Liver (tissue), 9 donors: ENCODE results near the gene TCHP. TPM values are rescaled to one million over a fixed set of nuclear protein-coding genes. Genes with fewer than 3 reads are reported as not detected.
"Not testable (repeated sequence)": the region's sequence is repeated elsewhere in the genome, so short reads cannot be mapped to it uniquely, and the experiment has no call there.

Experiments used
- DNase-seq: peaks from one replicate; pipeline ENCODE4 v3.0.0-alpha.2; 2017; ENCODE audit warnings: low spot score
- H3K27ac ChIP-seq, 2 donors: one replicate each; pipeline ENCODE4 v1.7.0; 2013; ENCODE audit warnings: inconsistent platforms in 2 of 2, low read length in 2 of 2, control low read depth in 1 of 2, low read depth in 1 of 2, mild to moderate bottlenecking in 1 of 2
- H3K27me3 ChIP-seq, 4 donors: one replicate each; pipeline versions ENCODE4 v1.6.1 to v1.7.0; 2013; ENCODE audit warnings: low read length in 3 of 4, inconsistent platforms in 1 of 4, mild to moderate bottlenecking in 1 of 4, moderate library complexity in 1 of 4; ENCODE audit not compliant: control insufficient read depth in 4 of 4, insufficient read depth in 4 of 4
- H3K36me3 ChIP-seq, 4 donors: one replicate each; pipeline versions ENCODE4 v1.6.1 to v1.7.0; 2013; ENCODE audit warnings: low read length in 3 of 4, mild to moderate bottlenecking in 3 of 4, low read depth in 1 of 4, moderate library complexity in 1 of 4; ENCODE audit not compliant: control insufficient read depth in 4 of 4, insufficient read depth in 3 of 4
- H3K4me1 ChIP-seq, 4 donors: one replicate each; pipeline versions ENCODE4 v1.6.1 to v1.7.0; 2013; ENCODE audit warnings: low read length in 3 of 4, mild to moderate bottlenecking in 3 of 4, moderate library complexity in 1 of 4; ENCODE audit not compliant: control insufficient read depth in 4 of 4, insufficient read depth in 4 of 4
- H3K4me3 ChIP-seq, 3 donors: one replicate each; pipeline versions ENCODE4 v1.6.1 to v1.7.0; 2013; ENCODE audit warnings: low read length in 3 of 3, control low read depth in 1 of 3, low read depth in 1 of 3, mild to moderate bottlenecking in 1 of 3
- H3K9ac ChIP-seq, 2 donors: one replicate each; pipeline ENCODE4 v1.7.0; 2013; ENCODE audit warnings: low read length in 2 of 2, mild to moderate bottlenecking in 2 of 2, moderate library complexity in 2 of 2, control low read depth in 1 of 2, low read depth in 1 of 2
- H3K9me3 ChIP-seq, 4 donors: one replicate each; pipeline versions ENCODE4 v1.6.1 to v1.7.0; 2013; ENCODE audit warnings: low read length in 3 of 4; ENCODE audit not compliant: control insufficient read depth in 4 of 4
- CTCF ChIP-seq: fragments of 150-350 bp; IDR thresholded peaks from 2 replicates; pipeline ENCODE4 v1.5.1; 2017; ENCODE audit warnings: improper control_type of control experiment, low read depth, low read length; ENCODE audit not compliant: missing input control
- FOXA1 ChIP-seq: IDR thresholded peaks from 2 replicates; pipeline ENCODE4 v1.6.1; 2016; ENCODE audit warnings: antibody characterized with exemption
- FOXA2 ChIP-seq: IDR thresholded peaks from 2 replicates; pipeline ENCODE4 v1.6.1; 2016; ENCODE audit warnings: antibody characterized with exemption
- GABPA ChIP-seq, 2 donors: IDR thresholded peaks in 1 of 2; conservative IDR thresholded peaks in 1 of 2; 2 replicates each; pipeline ENCODE4 v1.6.1; 2016; ENCODE audit warnings: antibody characterized with exemption in 2 of 2, mild to moderate bottlenecking in 1 of 2, moderate library complexity in 1 of 2
- HNF4A ChIP-seq, 2 donors: conservative IDR thresholded peaks; 2 replicates each; pipeline ENCODE4 v1.6.1; 2016; ENCODE audit warnings: antibody characterized with exemption in 2 of 2, mild to moderate bottlenecking in 2 of 2
- HNF4G ChIP-seq: IDR thresholded peaks from 2 replicates; pipeline ENCODE4 v1.6.1; 2016; ENCODE audit warnings: antibody characterized with exemption
- JUND ChIP-seq, 2 donors: IDR thresholded peaks; 2 replicates each; pipeline ENCODE4 v1.6.1; 2016; ENCODE audit warnings: antibody characterized with exemption in 2 of 2
- MAX ChIP-seq: IDR thresholded peaks from 2 replicates; pipeline ENCODE4 v1.6.1; 2016; ENCODE audit warnings: antibody characterized with exemption
- NR2F2 ChIP-seq: IDR thresholded peaks from 2 replicates; pipeline ENCODE4 v1.6.1; 2016; ENCODE audit warnings: antibody characterized with exemption
- RAD21 ChIP-seq, 2 donors: IDR thresholded peaks; 2 replicates each; pipeline ENCODE4 v1.6.1; 2016; ENCODE audit warnings: antibody characterized with exemption in 2 of 2, mild to moderate bottlenecking in 2 of 2
- RXRA ChIP-seq, 2 donors: IDR thresholded peaks; 2 replicates each; pipeline ENCODE4 v1.6.1; 2017 to 2018; ENCODE audit warnings: antibody characterized with exemption in 2 of 2, mild to moderate bottlenecking in 1 of 2
- YY1 ChIP-seq: IDR thresholded peaks from 2 replicates; pipeline ENCODE4 v1.6.1; 2016; ENCODE audit warnings: antibody characterized with exemption, mild to moderate bottlenecking
- WGBS: extraction: QIAGEN DNeasy Blood & Tissue Kit; methylation state at CpG from one replicate; pipeline ENCODE4 v1.1.7; 2013; 5-methylcytosine and 5-hydroxymethylcytosine counted together
- polyA plus RNA-seq, 2 donors: library from polyadenylated mRNA; stranded (reverse) in 1 of 2; unstranded in 1 of 2; fragments of 200-250 nt in 1 of 2; fragments of >200 nt in 1 of 2; fragmentation: Nextera tagmentation in 1 of 2; extraction: Ambion mirVana in 1 of 2; gene quantifications; one replicate each; pipeline versions ENCODE4 v1.2.1 to v1.2.3, GENCODE V29; 2013 to 2015
- total RNA-seq, 2 donors: library from RNA; depleted of rRNA; stranded (reverse); fragments of >200 nt; gene quantifications; one replicate each; pipeline ENCODE4 v1.2.3, GENCODE V29; 2014
- TF ChIP-seq, protein P1 (sequence below): IDR thresholded peaks from 2 replicates; pipeline ENCODE4 v1.6.1; 2016; ENCODE audit warnings: antibody characterized with exemption, mild to moderate bottlenecking
- TF ChIP-seq, protein P2 (sequence below): IDR thresholded peaks from 2 replicates; pipeline ENCODE4 v1.6.1; 2016; ENCODE audit warnings: antibody characterized with exemption
- donor health status: healthy.
- donor health status: healthy.
- donor health status: healthy.
- donor health status: healthy.
- donor health status: healthy.

TCHP gene
- total and polyA plus RNA-seq, 4 donors = 5.0 to 9.8 (median 5.2) TPM

GRCh38 chr12:109860977-109861376 is 39.1 kb upstream of the TCHP start:
- no peak overlapping the region for H3K27ac ChIP-seq
- H3K4me3 ChIP-seq = no peak overlapping the region
- WGBS = 94% methylated on average over 5 of the region's 5 CpGs
- H3K9ac ChIP-seq = no peak overlapping the region
- no peaks in the 10 kb centered on the region for H3K9me3 ChIP-seq
- DNase-seq = no peak
- peaks cover 7 to 19% (median 13%) of the 10 kb centered on the region in 4 donors for H3K4me1 ChIP-seq
- H3K27me3 ChIP-seq = no peaks in the 10 kb centered on the region
- peaks cover 3 to 14% (median 4%) of the 10 kb centered on the region in 4 donors for H3K36me3 ChIP-seq
- TF ChIP-seq JUND (IDR thresholded peaks at IDR 0.05) (no peak), NR2F2 (no peak), RXRA (IDR thresholded peaks at IDR 0.05) (no peak), FOXA2 (no peak), HNF4A (conservative IDR thresholded peaks at IDR 0.05) (no peak)

- 80% methylated on average over 17 of the region's 17 CpGs for WGBS
- peaks cover 3 to 14% (median 4%) of the 10 kb centered on the region in 4 donors for H3K36me3 ChIP-seq
- H3K27ac ChIP-seq = no peak overlapping the region
- no peak overlapping the region for H3K9ac ChIP-seq
- peaks cover 7 to 19% (median 13%) of the 10 kb centered on the region in 4 donors for H3K4me1 ChIP-seq
- TF ChIP-seq YY1 = no peak
- TF ChIP-seq GABPA (IDR thresholded peaks at IDR 0.05 in 1 of 2, conservative IDR thresholded peaks at IDR 0.05 in 1 of 2) = no peak
- TF ChIP-seq RXRA (IDR thresholded peaks at IDR 0.05) = no peak
- TF ChIP-seq FOXA2 = no peak
- no peak for TF ChIP-seq JUND (IDR thresholded peaks at IDR 0.05)
- TF ChIP-seq CTCF = no peak
- no peak for TF ChIP-seq FOXA1
- no peak for TF ChIP-seq HNF4G
- TF ChIP-seq MAX = no peak
- no peak for TF ChIP-seq NR2F2
- no peak for TF ChIP-seq RAD21 (IDR thresholded peaks at IDR 0.05)
- TF ChIP-seq, protein P1, sequence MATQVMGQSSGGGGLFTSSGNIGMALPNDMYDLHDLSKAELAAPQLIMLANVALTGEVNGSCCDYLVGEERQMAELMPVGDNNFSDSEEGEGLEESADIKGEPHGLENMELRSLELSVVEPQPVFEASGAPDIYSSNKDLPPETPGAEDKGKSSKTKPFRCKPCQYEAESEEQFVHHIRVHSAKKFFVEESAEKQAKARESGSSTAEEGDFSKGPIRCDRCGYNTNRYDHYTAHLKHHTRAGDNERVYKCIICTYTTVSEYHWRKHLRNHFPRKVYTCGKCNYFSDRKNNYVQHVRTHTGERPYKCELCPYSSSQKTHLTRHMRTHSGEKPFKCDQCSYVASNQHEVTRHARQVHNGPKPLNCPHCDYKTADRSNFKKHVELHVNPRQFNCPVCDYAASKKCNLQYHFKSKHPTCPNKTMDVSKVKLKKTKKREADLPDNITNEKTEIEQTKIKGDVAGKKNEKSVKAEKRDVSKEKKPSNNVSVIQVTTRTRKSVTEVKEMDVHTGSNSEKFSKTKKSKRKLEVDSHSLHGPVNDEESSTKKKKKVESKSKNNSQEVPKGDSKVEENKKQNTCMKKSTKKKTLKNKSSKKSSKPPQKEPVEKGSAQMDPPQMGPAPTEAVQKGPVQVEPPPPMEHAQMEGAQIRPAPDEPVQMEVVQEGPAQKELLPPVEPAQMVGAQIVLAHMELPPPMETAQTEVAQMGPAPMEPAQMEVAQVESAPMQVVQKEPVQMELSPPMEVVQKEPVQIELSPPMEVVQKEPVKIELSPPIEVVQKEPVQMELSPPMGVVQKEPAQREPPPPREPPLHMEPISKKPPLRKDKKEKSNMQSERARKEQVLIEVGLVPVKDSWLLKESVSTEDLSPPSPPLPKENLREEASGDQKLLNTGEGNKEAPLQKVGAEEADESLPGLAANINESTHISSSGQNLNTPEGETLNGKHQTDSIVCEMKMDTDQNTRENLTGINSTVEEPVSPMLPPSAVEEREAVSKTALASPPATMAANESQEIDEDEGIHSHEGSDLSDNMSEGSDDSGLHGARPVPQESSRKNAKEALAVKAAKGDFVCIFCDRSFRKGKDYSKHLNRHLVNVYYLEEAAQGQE = no peak
- TF ChIP-seq, protein P2, sequence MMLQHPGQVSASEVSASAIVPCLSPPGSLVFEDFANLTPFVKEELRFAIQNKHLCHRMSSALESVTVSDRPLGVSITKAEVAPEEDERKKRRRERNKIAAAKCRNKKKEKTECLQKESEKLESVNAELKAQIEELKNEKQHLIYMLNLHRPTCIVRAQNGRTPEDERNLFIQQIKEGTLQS = no peak
- no peaks in the 10 kb centered on the region for H3K9me3 ChIP-seq
- H3K27me3 ChIP-seq = no peaks in the 10 kb centered on the region
- no peak for DNase-seq
- H3K4me3 ChIP-seq = no peak overlapping the region
Measured at GRCh38 chr12:109861689-109862314, 38.3 kb upstream of the TCHP start.

GRCh38 chr12:109862491-109862890 is 37.6 kb upstream of the TCHP start:
- not testable (repeated sequence) for H3K9me3 ChIP-seq, H3K9ac ChIP-seq, H3K36me3 ChIP-seq, H3K4me3 ChIP-seq, H3K27ac ChIP-seq, DNase-seq, H3K27me3 ChIP-seq
- H3K4me1 ChIP-seq = peaks cover 7 to 19% (median 13%) of the 10 kb centered on the region in 4 donors
- WGBS = 88% methylated on average over 9 of the region's 9 CpGs
